ENCODE measurements around the gene PRDM5. TPM values are rescaled to one million over a fixed set of nuclear protein-coding genes. Genes with fewer than 3 reads are reported as not detected.

PRDM5 gene
- total RNA-seq, 1 donor from 2014 or later, result 12.2 TPM

GRCh38 chr4:120921456-120922380, 808 bp downstream of the PRDM5 start:
- DNase-seq, result peak; percentile 79
- intact Hi-C loops (cut with micrococcal nuclease), result no loop called here
- peak overlapping the region; percentile 96 for H3K27ac ChIP-seq (replicated peaks)
- TF ChIP-seq, protein P1, sequence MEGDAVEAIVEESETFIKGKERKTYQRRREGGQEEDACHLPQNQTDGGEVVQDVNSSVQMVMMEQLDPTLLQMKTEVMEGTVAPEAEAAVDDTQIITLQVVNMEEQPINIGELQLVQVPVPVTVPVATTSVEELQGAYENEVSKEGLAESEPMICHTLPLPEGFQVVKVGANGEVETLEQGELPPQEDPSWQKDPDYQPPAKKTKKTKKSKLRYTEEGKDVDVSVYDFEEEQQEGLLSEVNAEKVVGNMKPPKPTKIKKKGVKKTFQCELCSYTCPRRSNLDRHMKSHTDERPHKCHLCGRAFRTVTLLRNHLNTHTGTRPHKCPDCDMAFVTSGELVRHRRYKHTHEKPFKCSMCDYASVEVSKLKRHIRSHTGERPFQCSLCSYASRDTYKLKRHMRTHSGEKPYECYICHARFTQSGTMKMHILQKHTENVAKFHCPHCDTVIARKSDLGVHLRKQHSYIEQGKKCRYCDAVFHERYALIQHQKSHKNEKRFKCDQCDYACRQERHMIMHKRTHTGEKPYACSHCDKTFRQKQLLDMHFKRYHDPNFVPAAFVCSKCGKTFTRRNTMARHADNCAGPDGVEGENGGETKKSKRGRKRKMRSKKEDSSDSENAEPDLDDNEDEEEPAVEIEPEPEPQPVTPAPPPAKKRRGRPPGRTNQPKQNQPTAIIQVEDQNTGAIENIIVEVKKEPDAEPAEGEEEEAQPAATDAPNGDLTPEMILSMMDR (IDR thresholded peaks at IDR 0.05; ENCODE audit: borderline replicate concordance), result no peak
- H3K27me3 ChIP-seq (ENCODE audit: low read depth), result no peaks in the 10 kb centered on the region
- no peaks in the 10 kb centered on the region for H3K9me3 ChIP-seq (replicated peaks)
- peaks cover 50% of the 10 kb centered on the region for H3K4me1 ChIP-seq
- H3K36me3 ChIP-seq, result no peaks in the 10 kb centered on the region
- H3K4me3 ChIP-seq, result peak overlapping the region; percentile 76

- Histone ChIP-seq H3K4me3 (no peak overlapping the region), H3K36me3 (no peaks in the 10 kb centered on the region), H3K9me3 (replicated peaks) (no peaks in the 10 kb centered on the region), H3K27ac (replicated peaks) (no peak overlapping the region), H3K4me1 (peaks cover 50% of the 10 kb centered on the region), H3K27me3 (ENCODE audit: low read depth) (no peaks in the 10 kb centered on the region)
- TF ChIP-seq, protein P1 (IDR thresholded peaks at IDR 0.05; ENCODE audit: borderline replicate concordance), result no peak
- intact Hi-C loops (cut with micrococcal nuclease), result no loop called here
- DNase-seq, result no peak
Measured at GRCh38 chr4:120920666-120921065, 1.9 kb downstream of the PRDM5 start.

- intact Hi-C loops (cut with micrococcal nuclease), result no loop called here
- no peaks in the 10 kb centered on the region for H3K9me3 ChIP-seq (replicated peaks)
- H3K4me1 ChIP-seq, result peaks cover 50% of the 10 kb centered on the region
- H3K4me3 ChIP-seq, result no peak overlapping the region
- TF ChIP-seq, protein P1 (IDR thresholded peaks at IDR 0.05; ENCODE audit: borderline replicate concordance), result no peak
- H3K36me3 ChIP-seq, result no peaks in the 10 kb centered on the region
- peak overlapping the region; percentile 52 for H3K27ac ChIP-seq (replicated peaks)
- DNase-seq, result no peak
- H3K27me3 ChIP-seq (ENCODE audit: low read depth), result no peaks in the 10 kb centered on the region
Measured at GRCh38 chr4:120919358-120919757, 3.2 kb downstream of the PRDM5 start.

DNA sequence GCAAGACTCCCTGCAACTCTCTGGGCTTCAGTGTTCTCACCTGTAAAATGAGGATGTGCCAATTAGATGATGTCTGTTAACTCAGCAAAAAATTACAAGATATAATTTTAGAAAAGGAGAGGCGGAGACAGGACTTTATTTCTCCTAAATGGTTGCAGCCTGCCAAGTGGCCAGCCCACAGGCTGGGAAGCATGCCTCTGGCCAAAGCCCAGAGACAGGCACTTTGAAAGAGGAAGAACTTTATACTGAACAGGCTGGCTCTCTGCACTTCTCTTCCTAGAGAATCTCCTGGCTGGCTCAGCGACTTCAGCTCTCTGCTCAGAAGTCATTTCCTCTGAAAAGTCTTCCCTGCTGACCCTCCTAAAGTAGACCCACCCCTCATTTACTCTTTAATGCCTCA, 3.7 kb downstream of the PRDM5 start:
- no peaks in the 10 kb centered on the region for H3K9me3 ChIP-seq (replicated peaks)
- peak overlapping the region; percentile 52 for H3K27ac ChIP-seq (replicated peaks)
- peaks cover 50% of the 10 kb centered on the region for H3K4me1 ChIP-seq
- H3K36me3 ChIP-seq, result no peaks in the 10 kb centered on the region
- no peaks in the 10 kb centered on the region for H3K27me3 ChIP-seq (ENCODE audit: low read depth)
- H3K4me3 ChIP-seq, result no peak overlapping the region
- TF ChIP-seq, protein P1 (IDR thresholded peaks at IDR 0.05; ENCODE audit: borderline replicate concordance), result no peak
- peak; percentile 40 for DNase-seq
- intact Hi-C loops (cut with micrococcal nuclease), result no loop called here

- H3K27ac ChIP-seq (replicated peaks), result peak overlapping the region; percentile 11
- H3K36me3 ChIP-seq, result no peaks in the 10 kb centered on the region
- no peaks in the 10 kb centered on the region for H3K27me3 ChIP-seq (ENCODE audit: low read depth)
- H3K4me3 ChIP-seq, result no peak overlapping the region
- intact Hi-C loops (cut with micrococcal nuclease), result no loop called here
- no peak for DNase-seq
- peaks cover 45% of the 10 kb centered on the region for H3K4me1 ChIP-seq
- TF ChIP-seq, protein P1 (IDR thresholded peaks at IDR 0.05; ENCODE audit: borderline replicate concordance), result no peak
- H3K9me3 ChIP-seq (replicated peaks), result no peaks in the 10 kb centered on the region
Measured at GRCh38 chr4:120918092-120918491, 4.4 kb downstream of the PRDM5 start.

Measured in left ventricle myocardium inferior (tissue), 1 donor.